ENCODE data around the gene SFTA2.

GRCh38 chr6:30970946-30971345, 39.0 kb upstream of the SFTA2 start:
- TF ChIP-seq EGR1 (IDR thresholded peaks at IDR 0.05) (no peak), MAX (IDR thresholded peaks at IDR 0.05) (no peak), USF1 (IDR thresholded peaks at IDR 0.05) (no peak), NFIC (IDR thresholded peaks at IDR 0.05) (no peak), TEAD4 (IDR thresholded peaks at IDR 0.05) (no peak), YY1 (IDR thresholded peaks at IDR 0.05; ENCODE audit: low read depth) (no peak), REST (IDR thresholded peaks at IDR 0.05; ENCODE audit: low read depth) (no peak), TCF12 (IDR thresholded peaks at IDR 0.05; ENCODE audit: low read depth) (no peak), FOXM1 (IDR thresholded peaks at IDR 0.05; ENCODE audit: borderline replicate concordance, low read depth) (no peak), EP300 (IDR thresholded peaks at IDR 0.05; ENCODE audit: borderline replicate concordance) (no peak), CREB1 (IDR thresholded peaks at IDR 0.05; ENCODE audit: low read depth) (no peak), RAD21 (IDR thresholded peaks at IDR 0.05; ENCODE audit: low read depth) (no peak), CEBPB (IDR thresholded peaks at IDR 0.05) (no peak), ZBTB7A (IDR thresholded peaks at IDR 0.05; ENCODE audit: low read depth) (no peak)

Data from Ishikawa (cell line).